ENCODE measurements around the gene TMEM51. TPM values are rescaled to one million over a fixed set of nuclear protein-coding genes. Genes with fewer than 3 reads are reported as not detected.

Gene TMEM51
- total and polyA plus RNA-seq, 10 of the 15 experiments (the other 5 are each of a cell fraction or from before 2014, with no cell fraction given), result 0.55 to 4.8 (median 3.1) TPM

DNA sequence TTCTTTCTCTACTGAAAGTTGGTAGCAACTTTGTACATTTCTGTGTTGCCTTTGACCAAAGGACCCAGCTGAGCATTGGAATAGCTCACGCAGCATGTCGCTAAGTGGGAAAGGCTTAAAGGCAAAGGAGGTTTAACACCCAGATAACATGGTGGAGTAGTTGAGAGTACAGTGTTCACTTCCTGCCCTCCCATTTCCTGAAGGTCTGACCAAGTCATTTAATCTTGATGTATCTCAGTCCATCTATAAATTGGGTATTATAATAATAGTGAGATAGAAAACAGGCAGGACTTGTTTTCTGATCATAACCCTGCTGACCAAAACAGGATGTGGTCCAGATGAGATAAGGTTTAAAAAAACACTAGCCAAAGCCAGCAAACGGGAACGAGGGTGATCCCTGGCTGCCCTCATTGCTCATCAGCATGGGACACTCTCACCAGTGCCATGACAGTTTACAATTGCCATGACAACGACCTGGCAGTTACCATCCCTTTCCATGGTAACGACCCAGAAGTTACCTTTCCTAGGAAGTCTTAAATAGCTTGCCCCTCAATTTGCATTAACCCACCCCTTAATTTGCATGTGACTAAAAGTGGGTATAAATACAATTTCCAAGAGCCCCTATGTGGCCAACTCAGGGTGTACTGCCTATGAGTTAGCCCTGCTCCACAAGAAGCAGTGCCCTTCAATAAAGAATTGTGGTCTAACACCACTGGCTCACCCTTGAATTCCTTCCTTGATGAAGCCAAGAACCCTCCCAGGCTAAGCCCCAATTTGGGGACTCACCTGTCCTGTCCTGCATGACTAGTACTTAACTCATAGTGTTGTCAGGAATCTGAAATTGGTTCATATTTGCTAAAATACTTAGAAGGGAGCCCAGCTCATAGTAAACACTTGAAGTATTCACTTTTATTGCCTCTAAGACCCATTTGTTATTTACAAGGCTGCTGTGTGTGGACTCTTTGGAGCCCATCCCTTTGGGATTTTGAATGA is 65.0 kb downstream of the TMEM51 start (continued):
- TF ChIP-seq, protein P1, sequence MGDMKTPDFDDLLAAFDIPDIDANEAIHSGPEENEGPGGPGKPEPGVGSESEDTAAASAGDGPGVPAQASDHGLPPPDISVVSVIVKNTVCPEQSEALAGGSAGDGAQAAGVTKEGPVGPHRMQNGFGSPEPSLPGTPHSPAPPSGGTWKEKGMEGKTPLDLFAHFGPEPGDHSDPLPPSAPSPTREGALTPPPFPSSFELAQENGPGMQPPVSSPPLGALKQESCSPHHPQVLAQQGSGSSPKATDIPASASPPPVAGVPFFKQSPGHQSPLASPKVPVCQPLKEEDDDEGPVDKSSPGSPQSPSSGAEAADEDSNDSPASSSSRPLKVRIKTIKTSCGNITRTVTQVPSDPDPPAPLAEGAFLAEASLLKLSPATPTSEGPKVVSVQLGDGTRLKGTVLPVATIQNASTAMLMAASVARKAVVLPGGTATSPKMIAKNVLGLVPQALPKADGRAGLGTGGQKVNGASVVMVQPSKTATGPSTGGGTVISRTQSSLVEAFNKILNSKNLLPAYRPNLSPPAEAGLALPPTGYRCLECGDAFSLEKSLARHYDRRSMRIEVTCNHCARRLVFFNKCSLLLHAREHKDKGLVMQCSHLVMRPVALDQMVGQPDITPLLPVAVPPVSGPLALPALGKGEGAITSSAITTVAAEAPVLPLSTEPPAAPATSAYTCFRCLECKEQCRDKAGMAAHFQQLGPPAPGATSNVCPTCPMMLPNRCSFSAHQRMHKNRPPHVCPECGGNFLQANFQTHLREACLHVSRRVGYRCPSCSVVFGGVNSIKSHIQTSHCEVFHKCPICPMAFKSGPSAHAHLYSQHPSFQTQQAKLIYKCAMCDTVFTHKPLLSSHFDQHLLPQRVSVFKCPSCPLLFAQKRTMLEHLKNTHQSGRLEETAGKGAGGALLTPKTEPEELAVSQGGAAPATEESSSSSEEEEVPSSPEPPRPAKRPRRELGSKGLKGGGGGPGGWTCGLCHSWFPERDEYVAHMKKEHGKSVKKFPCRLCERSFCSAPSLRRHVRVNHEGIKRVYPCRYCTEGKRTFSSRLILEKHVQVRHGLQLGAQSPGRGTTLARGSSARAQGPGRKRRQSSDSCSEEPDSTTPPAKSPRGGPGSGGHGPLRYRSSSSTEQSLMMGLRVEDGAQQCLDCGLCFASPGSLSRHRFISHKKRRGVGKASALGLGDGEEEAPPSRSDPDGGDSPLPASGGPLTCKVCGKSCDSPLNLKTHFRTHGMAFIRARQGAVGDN (IDR thresholded peaks at IDR 0.05), result no peak
- TF ChIP-seq RAD21 (IDR thresholded peaks at IDR 0.05; ENCODE audit: insufficient read depth, low read depth, low read length) (no peak), SIX5 (IDR thresholded peaks at IDR 0.05; ENCODE audit: low read depth, low read length, severe bottlenecking) (no peak), PAX8 (IDR thresholded peaks at IDR 0.05) (no peak), ATF7 (IDR thresholded peaks at IDR 0.05; ENCODE audit: low read depth) (0 out of 2 replicates have a peak, but pooled peaks have one; percentile 12), GATAD2B (conservative IDR thresholded peaks at IDR 0.05; ENCODE audit: low read depth) (no peak), SPI1 (IDR thresholded peaks at IDR 0.05; ENCODE audit: borderline replicate concordance, insufficient read depth, low read depth, low read length) (peak; percentile 19; the same call in 1 of the 2 replicates), YY1 (IDR thresholded peaks at IDR 0.05; ENCODE audit: low read depth, low read length) (no peak; the same call in 1 of the 2 replicates), BACH1 (IDR thresholded peaks at IDR 0.05; ENCODE audit: borderline replicate concordance) (no peak), PML (IDR thresholded peaks at IDR 0.05; ENCODE audit: low read length) (no peak), ZNF384 (IDR thresholded peaks at IDR 0.05; ENCODE audit: borderline replicate concordance, low read depth, low read length) (peak; percentile 34; the same call in 1 of the 2 replicates), JUND (IDR thresholded peaks at IDR 0.05; ENCODE audit: low read depth, low read length) (no peak), NFYA (IDR thresholded peaks at IDR 0.05; ENCODE audit: borderline replicate concordance, low read depth, low read length) (no peak), CBX3 (IDR thresholded peaks at IDR 0.05; ENCODE audit: borderline replicate concordance, low read depth) (no peak), CREB1 (IDR thresholded peaks at IDR 0.05; ENCODE audit: low read depth) (no peak), SREBF2 (IDR thresholded peaks at IDR 0.05; ENCODE audit: low read length) (no peak), RELA (IDR thresholded peaks at IDR 0.05; ENCODE audit: borderline replicate concordance, partially characterized antibody) (no peak)
- TF ChIP-seq, protein P2, sequence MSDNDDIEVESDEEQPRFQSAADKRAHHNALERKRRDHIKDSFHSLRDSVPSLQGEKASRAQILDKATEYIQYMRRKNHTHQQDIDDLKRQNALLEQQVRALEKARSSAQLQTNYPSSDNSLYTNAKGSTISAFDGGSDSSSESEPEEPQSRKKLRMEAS (IDR thresholded peaks at IDR 0.05; ENCODE audit: low read depth, low read length), result no peak
- TF ChIP-seq, protein P3, sequence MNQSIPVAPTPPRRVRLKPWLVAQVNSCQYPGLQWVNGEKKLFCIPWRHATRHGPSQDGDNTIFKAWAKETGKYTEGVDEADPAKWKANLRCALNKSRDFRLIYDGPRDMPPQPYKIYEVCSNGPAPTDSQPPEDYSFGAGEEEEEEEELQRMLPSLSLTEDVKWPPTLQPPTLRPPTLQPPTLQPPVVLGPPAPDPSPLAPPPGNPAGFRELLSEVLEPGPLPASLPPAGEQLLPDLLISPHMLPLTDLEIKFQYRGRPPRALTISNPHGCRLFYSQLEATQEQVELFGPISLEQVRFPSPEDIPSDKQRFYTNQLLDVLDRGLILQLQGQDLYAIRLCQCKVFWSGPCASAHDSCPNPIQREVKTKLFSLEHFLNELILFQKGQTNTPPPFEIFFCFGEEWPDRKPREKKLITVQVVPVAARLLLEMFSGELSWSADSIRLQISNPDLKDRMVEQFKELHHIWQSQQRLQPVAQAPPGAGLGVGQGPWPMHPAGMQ (IDR thresholded peaks at IDR 0.05; ENCODE audit: borderline replicate concordance), result no peak
- TF ChIP-seq, protein P4, sequence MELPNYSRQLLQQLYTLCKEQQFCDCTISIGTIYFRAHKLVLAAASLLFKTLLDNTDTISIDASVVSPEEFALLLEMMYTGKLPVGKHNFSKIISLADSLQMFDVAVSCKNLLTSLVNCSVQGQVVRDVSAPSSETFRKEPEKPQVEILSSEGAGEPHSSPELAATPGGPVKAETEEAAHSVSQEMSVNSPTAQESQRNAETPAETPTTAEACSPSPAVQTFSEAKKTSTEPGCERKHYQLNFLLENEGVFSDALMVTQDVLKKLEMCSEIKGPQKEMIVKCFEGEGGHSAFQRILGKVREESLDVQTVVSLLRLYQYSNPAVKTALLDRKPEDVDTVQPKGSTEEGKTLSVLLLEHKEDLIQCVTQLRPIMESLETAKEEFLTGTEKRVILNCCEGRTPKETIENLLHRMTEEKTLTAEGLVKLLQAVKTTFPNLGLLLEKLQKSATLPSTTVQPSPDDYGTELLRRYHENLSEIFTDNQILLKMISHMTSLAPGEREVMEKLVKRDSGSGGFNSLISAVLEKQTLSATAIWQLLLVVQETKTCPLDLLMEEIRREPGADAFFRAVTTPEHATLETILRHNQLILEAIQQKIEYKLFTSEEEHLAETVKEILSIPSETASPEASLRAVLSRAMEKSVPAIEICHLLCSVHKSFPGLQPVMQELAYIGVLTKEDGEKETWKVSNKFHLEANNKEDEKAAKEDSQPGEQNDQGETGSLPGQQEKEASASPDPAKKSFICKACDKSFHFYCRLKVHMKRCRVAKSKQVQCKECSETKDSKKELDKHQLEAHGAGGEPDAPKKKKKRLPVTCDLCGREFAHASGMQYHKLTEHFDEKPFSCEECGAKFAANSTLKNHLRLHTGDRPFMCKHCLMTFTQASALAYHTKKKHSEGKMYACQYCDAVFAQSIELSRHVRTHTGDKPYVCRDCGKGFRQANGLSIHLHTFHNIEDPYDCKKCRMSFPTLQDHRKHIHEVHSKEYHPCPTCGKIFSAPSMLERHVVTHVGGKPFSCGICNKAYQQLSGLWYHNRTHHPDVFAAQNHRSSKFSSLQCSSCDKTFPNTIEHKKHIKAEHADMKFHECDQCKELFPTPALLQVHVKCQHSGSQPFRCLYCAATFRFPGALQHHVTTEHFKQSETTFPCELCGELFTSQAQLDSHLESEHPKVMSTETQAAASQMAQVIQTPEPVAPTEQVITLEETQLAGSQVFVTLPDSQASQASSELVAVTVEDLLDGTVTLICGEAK (IDR thresholded peaks at IDR 0.05; ENCODE audit: borderline replicate concordance), result no peak

Measured in GM12878 (cell line).